ENCODE measurements around the gene UBASH3B.
A peak's percentile ranks its signal among the peaks of the same experiment; 100 is the strongest.
"Not testable (repeated sequence)": the region's sequence is repeated elsewhere in the genome, so short reads cannot be mapped to it uniquely, and the experiment has no call there.

Gene UBASH3B

DNA sequence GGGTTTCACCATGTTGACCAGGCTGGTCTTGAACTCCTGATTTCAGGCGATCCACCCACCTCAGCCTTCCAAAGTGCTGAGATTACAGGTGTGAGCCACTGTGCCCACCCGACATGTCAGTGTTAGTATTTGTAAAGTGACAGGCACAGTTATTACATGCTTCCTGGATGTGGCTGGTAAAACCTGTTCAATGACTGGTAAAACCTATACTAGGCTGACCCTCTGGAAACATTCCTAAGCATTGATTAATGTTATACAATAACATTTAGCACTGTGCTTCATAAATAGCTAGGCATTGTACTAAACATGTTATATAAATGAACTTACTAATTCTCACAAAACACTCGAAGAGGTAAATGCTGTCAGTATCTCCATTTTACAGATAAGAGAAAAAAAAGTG, 206.1 kb downstream of the UBASH3B start:
- no peak for DNase-seq

DNA sequence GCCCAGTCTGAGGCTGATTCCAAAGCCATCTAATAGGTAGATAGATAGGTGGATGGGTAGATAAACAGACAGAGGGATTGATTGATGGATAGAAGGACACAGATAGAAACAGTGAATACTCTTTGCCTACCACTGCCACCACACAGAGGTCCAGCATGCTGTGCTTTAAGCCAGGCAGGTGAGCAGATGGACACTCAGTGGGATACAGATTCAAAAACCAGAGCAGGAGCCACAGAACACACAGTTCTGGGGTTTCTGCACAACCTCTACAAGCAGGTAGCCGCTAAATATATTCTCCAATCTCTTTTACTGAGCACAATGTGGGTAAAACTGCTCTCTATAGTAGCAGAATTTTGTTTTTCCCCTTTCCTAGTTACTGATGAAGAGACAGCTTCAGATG, 206.6 kb downstream of the UBASH3B start:
- DNase-seq = no peak

DNA sequence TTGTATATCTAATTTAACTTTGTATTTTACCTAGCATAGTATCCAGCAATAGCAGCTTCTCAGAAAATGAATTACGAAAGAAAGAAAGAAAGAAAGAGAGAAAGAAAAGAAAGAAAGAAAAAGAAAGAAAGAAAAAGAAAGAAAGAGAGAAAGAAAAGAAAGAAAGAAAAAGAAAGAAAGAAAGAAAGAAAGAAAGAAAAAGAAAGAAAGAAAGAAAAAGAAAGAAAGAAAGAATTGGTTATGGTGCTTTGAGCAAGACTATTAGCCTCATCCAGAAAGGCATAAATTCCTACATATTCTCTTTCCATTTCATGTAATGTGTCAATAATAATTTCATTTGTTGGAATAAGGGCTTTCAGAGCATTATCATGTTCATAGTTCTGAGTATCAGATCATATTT, 207.6 kb downstream of the UBASH3B start:
- DNase-seq = not testable (repeated sequence)

DNA sequence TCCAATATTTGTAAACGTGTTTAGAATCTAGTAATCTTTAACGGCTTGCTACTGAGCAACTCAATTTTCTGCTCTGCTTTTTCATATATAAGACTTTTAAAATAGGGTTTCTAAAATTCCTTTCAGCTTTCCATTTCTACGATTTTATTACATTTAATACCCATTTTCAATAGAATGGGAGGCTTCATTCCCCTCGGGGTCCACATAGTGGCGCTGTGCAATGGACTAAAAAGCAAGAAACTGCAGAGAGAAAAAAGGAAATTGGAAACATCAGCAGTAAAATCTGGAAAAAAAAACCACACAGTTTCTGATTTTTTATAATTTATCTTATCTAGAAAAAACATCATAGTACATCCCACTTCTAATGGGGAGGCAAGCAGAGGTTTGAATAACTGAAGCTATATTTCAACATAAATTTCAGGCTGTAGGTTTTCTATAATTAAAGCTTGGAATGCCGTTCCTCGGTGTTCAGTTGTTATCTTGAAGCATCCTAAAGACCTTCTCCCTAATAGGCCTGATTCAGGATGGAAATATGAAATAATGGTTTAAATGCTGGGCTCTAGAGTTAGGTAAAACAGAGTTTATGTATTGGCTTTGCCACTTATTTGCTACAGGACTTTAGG, 208.3 kb downstream of the UBASH3B start:
- peak in 1 of 2 experiments; percentile 30 for DNase-seq
